Stimulated activated naive CD8-positive, alpha-beta T cell treated with anti-CD3 and anti-CD28 coated beads, Interleukin-15, Interleukin-2, amounts not matched to agents 100 U/mL and 50 U/mL, for 24 hours (primary cell): ENCODE measurements around the gene PRX.
A peak's percentile ranks its signal among the peaks of the same experiment; 100 is the strongest.
"Not testable (repeated sequence)": the region's sequence is repeated elsewhere in the genome, so short reads cannot be mapped to it uniquely, and the experiment has no call there.

Experiments
- ATAC-seq: fragments of 150-1000 bp; cut with Tn5 transposase; one replicate; pipeline ENCODE4 v1.10.0; 2021
- DNase-seq: peaks from one replicate; pipeline ENCODE4 v3.0.0; 2021

PRX gene

DNA sequence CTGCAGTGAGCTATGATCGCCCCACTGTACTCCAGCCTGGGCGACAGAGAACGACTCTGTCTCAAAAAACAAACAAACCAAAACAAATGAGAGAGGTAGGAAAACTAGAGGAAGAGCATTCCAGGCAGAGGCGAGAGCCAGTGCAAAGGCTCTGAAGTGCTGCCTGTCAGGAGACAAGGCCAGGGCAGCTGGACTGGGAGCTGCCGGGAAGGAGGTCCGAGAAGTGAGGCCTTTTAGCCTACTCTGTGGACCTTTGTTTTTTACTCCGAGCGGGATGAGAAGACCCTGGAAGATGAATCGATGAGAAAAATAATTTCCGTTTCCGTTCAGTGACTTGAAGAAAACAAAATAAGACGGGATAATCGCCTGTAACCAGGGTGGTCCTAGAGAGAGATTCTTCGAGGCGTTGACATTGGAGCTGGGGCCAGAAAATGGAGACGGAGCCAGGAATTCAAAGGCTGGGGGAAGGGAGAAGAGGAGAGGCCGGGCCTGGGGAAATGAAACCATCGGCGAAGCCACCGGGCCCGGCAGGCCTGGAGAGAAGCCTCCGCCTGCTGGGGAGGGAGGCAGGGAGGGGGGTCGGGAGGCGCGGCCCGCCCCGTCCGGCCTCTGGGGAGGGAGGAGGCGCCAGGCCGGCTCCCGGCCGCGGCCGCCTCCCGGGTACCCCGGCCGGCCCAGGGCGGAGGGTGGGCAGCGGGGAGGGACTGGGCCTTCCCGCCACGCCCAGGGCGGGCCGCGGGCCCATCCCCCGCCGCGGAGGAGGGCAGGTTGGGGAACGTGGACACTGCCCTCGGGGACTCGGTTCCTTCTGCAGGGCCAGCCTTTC lies 20.4 kb upstream of the PRX start:
- DNase-seq (peak; percentile 65), ATAC-seq (peak; percentile 78)

DNA sequence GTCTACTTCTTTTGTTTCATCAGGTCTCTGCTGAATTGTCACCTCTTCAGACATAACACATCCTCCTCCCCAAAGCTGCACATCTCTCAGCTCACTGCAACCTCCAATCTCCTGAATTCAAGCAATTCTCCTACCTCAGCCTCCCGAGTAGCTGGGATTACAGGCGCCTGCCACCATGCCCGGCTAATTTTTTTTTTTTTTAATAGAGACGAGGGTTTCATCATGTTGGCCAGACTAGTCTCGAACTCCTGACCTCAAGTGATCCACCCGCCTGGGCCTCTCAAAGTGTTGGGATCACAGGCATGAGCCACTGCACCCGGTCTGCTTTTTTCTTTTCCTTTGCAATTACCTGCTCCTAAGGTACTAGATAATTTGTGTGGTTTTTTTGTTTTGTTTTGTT lies 19.6 kb upstream of the PRX start:
- not testable (repeated sequence) for ATAC-seq, DNase-seq

DNA sequence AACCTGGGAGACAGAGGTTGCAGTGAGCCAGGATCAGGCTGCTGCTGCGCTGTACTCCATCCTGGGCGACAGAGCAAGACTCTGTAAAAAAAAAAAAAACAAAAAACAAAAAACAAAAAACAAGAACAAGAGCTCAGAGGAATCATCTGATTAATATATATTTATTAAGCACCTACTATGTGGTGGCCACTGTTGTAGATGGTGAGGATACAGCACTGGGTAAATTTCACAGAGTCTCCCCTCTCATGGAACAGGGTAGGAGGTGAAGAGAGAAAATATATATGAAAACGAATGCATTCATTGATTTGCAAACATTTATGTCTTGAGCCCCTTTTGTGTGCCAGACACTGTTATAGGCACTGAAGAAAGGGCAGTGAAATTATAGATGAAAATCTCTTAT lies 18.5 kb upstream of the PRX start:
- no peak for DNase-seq
- ATAC-seq = no peak

DNA sequence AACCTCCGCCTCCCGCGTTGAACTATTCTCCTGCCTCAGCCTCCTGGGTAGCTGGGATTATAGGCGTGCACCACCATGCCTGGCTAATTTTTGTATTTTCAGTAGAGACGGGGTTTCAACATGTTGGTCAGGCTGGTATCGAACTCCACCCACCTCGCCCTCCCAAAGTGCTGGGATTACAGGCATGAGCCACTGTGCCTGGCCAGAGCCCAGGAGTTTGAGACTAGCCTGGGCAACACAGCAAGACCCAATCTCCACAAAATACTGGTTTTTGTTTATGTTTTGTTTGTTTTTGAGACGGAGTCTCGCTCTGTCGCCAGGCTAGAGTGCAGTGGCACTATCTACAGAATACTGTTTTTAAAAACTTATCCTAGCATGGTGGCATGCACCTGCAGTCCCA lies 17.1 kb upstream of the PRX start:
- DNase-seq, ATAC-seq: not testable (repeated sequence)

DNA sequence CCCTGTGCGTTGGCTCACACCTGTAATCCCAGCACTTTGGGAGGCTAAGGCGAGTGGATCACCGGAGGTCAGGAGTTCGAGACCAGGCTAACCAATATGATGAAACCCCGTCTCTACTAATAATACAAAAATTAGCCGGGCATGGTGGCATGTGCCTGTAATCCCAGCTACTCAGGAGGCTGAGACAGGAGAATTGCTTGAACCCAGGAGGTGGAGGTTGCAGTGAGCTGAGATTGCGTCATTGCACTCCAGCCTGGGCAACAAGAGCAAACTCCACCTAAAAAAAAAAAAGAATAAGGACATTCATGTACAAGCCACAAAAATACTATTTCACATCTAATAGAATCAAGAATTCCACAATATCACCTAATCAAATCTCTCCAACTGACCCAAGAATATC lies 15.0 kb upstream of the PRX start:
- DNase-seq, ATAC-seq: not testable (repeated sequence)

DNA sequence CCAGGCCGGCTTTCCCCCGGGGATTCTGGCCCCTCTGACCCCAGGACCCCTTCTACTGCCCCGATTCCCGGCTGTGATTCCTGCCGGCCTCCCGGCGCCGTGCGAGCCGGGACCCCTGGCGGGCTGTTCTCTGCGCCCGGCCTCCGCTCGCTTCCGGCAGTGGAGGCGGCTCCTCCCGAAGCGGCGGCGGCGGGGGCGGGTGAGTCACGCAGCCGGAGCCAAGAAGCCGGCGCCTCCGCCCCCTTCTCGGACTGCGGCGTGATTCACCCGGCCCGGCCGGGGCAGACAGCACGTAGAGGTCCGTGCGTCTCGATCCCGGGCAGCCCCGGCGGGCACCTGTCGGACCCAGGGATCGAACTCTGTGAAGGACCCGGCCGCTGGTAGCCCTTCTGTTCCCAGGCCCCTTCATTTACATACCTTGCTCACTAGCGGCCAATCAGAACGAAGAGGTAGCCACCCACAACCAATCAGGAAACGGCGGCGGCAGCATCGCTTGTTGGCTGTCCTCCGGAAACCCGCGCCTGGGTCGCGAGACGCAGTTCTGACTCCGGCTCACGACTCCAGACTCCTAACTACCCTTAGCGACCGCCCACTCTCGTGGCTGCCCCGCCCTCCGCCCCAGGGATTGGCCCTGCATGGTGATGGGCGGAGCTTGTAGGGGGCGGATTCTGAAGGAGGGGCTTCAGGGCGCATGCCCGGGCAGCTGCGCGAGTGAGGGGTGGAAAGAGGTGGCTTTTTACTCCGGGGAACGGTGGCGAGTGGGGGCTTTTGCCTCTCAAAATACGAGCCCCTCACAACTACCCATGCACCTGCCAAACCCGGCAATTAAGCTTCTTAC lies 12.5 kb upstream of the PRX start, which contains the start of gene SERTAD1:
SERTAD1 (minus strand) TSS at position 543 of the 838 bp plus-strand sequence. CDS start 2,446 bp downstream, outside the sequence.
- DNase-seq (peak; percentile 100), ATAC-seq (peak; percentile 90)

DNA sequence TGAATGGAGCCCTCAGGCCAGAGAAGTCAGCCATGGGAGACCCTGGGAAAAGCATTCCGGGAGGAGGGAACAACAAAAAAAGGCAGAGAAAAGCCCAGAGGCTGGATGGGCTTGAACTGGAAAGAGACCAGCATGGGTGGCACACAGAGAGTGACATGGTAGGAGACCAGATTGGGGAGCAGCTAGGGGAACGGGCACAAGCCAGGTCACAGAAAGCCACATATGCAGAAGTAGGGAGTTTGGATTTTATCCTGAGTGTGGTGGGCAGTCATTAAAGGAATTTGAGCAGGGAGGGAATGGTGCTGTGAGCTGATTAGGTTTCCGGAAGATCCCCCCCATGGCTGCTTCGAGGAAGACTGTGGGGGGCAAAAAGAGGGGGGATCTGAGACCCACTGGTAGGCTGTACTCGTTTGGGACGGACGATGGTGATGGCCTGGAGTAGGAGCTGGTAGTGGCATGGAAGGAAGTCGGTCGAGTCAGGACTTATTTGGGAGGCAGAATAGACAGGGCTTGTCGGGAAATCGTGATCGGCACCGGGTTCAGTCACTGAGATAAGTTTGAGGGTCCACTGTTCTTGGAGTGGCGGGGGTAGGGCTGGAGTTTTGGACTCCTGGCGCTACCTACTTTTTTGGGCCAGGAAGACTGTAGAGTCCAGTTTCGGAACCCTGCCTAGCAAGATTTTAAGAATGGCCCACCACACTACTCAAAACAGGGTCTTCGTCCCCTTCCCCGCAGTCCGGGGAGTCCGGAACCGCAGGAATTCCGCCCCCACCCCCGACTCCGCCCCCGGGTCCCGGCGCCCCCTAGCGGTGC lies 11.7 kb upstream of the PRX start:
- DNase-seq = peak; percentile 26
- ATAC-seq = no peak

DNA sequence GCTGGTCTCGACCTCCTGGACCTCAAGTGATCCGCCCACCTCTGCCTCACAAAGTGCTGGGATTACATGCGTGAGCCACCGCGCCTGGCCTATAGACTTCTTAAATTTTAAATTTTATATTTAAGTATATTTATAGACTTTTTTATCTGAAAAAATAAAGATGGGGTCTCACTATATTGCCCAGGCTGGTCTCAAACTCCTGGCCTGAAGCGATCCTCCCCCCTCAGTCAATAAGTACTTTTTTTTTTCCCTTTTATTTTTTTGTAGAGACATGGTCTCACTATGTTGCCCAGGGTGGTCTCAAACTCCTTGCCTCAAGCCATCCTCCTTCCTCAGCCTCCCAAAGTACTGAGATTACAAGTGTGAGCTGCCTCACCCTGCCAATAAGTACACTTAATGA lies 10.8 kb upstream of the PRX start:
- DNase-seq = no peak
- ATAC-seq = no peak

DNA sequence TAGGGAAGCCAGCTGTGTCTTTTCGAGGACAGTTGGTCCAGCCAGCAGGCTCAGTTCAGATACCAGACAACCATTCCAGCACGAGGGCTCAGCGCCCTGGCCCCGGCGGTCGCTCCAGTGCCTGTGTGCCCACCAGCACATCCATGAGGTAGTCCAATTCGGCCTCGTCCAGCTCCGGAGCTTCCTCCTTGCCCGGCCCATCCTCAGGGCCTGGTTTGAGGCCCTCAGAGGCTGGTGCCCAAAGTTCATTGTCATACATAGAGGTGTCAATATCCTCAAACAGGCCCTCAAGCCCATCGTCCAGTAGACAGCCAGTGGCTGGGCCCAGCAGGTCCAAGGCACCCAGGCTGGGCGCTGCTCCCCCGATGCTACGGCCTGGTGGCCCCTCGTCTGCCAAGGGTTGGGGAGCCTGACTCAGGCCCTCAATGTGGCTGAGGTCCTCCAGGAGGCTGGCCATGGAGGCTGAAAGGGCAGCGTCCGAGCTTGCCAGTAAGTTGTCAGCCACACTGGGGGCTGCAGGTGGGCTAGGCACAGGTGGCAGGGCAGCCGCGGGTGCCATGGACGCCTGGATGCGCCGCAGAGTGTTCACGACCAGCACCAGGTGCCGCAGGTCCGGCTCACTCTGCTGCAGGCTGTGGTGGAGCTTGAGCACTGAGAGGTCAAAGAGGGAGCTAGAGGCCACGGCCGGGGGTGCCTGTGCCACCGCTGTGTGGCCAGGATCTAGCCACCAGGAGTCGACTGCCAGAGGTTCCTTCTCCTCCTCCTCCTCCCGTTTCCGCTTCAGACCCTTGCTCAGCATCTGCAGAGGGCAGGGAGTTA lies 9.8 kb upstream of the PRX start:
- DNase-seq (no peak), ATAC-seq (no peak)

DNA sequence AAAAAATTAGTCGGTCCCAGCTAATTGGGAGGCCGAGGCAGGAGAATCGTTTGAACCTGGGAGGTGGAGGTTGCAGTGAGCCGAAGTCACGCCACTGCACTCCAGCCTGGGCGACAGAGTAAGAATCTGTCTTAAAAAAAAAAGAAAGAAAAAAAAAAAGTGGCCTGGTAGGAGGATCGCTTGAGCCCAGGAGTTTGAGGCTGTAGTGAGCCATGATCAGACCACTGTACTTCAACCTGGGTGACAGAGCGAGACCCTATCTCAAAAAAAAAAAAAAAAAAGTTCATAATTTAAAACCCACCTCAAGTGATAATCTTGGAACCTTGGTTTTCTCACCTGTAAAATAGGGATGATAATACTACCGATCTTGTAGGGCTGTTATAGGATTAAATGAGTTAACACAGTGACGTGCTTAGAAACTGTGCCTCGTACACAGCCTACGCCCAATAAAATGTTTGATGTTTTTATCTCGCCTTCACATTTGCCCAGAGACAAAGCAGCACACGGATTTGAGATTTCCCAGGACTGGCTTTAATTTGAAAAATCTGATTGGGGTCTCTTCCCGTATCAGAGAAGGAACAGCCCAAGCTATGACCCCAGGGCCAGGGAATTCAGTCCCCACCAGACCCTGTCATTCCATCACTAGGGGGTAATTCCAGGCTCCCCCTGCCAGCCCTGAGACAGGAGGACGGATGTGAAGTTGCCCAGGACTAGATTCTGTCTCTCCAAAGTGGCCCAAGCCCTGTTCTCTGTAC lies 9.0 kb upstream of the PRX start:
- DNase-seq = no peak
- no peak for ATAC-seq

DNA sequence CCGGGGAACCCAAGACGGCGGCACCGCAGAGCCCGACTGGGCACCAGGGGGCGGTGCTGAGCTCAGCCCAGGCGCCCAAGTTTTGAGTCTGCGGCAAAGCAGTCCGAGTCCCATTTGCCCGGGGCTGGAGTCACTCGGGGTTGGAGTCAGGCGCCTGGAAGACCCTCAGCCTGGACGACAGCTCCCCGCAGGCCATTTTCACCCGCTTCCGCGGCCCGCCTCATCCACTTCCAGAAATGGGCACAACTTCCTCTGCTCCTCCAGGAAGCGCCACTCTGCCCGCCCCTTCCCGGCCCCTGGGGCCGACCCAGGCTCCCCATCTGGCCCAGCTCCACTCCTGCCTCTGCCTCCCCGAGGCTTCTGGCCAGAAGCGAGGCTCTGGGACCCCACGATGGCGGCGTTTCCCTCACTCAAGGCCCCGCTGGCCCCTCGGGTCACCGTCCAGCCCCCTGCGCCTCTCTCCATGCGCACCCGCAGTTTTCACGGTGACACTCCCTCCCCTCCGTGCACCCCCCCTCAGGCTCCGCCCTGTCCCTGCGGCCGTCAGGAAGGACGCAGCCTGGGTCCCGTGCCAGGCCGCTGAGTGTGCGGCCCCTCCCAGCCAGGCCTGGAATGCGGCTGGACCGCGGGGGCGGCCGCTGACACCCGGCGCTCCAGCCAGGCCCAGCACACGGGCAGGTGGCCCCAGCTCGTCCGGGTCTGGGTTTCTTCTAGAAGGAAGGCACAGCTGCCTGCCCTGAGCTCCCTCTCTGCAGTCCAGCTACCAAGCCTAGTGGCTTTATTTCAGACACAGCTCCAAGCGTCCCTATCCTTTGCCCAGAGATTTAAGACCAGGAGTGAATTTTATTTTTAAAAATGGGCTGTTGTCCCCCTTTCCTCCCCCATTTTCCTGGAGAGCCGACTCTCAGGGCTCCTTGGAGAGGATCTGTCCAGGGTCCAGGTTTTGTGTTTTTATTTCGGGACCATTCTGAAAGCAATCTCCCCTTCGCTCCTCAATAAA lies 7.9 kb upstream of the PRX start:
- ATAC-seq (peak; percentile 47), DNase-seq (peak; percentile 84)

DNA sequence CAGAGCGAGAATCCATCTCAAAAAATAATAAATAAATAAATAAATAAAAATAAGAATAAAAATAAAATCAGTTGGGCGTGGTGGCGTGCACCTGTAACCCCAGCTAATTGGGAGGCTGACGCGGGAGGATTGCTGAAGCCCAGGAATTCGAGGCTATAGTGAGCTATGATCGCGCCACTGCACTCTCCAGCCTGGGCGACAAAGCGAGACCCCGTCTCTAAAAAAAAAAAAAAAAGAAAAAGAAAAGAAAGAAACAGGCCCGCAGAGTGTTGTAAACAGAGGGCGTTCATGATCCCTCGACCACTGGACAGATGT lies 7.2 kb upstream of the PRX start:
- no peak for DNase-seq
- ATAC-seq = no peak

DNA sequence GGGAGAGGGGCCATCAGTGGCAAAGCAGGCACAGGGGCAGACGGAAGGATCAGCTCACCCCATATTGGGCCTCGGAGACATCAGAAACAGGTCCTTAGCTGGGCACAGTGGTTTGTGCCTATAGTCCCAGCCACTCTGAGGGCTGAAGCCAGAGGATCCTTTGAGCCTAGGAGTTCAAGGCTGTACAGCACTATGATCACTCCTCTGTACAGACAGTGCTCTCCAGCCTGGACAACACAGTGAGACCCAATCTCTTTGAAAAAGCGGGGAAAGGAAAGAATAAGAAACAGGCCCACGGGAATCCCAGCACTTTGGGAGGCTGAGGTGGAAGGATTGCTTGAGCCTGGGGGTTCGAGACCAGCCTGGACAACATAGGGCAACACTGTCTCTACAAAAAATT lies 6.6 kb upstream of the PRX start:
- DNase-seq (no peak), ATAC-seq (no peak)

DNA sequence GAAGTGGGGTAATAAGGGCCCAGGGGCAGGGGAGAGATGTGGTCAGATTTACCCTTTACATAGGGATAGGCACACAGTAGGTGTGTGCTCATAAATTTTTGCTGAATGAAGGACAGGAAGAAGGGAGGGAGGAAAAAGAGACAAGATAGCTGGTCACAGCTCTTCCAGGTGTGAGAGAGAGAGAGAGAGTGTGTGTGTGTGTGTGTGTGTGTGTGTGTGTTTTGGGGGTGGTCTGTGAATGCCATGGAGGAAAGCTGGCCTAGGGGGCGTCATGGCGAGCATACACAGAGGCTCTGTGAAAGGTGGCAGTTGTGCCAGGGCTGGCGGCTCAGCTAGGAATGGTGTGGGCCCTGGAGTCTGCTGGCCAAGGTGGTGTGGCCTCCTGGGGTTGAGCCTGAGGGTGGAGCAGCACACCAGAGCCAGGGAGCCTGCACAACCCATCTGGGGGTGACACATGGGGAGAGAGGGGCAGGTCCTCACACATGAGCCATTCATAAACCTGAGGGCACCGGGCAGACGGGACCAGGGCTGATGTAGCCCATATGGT lies 6.0 kb upstream of the PRX start:
- DNase-seq (no peak), ATAC-seq (no peak)

DNA sequence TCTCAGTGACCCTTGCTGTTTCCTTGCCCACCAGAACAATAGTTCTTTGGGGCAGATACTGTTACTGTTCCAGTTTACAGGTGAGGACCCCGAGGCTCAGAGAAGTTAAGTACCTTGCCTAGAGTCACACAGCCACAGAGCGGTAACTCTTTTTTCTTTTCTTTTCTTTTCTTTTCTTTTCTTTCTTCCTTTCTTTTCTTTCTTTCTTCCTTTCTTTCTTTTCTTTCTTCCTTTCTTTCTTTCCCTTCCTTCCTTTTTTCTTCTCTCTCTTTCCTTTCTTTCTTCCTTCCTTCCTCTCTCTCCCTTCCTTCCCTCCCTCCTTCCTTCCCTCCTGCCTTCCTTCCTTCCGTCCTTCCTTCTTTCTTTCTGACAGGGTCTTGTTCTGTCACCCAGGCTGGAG lies 4.9 kb upstream of the PRX start:
- DNase-seq (no peak), ATAC-seq (no peak)

DNA sequence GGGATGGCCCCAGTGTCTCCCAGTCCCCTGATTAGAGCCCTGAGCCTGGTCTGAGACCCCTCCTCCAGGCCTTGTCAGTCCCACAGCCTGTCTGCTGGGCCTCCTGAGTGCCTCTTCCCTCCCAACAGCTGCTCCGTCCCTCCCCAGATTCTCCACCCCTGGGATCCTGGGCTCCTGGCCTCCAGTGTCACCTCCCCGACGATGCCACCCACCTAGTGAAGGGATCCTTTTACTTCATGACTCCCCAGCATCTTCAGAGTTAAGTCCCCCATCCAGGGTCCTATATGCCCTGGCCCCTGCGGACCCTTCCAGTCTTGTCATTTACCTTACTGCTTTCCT lies 4.4 kb upstream of the PRX start:
- no peak for ATAC-seq
- DNase-seq = no peak

DNA sequence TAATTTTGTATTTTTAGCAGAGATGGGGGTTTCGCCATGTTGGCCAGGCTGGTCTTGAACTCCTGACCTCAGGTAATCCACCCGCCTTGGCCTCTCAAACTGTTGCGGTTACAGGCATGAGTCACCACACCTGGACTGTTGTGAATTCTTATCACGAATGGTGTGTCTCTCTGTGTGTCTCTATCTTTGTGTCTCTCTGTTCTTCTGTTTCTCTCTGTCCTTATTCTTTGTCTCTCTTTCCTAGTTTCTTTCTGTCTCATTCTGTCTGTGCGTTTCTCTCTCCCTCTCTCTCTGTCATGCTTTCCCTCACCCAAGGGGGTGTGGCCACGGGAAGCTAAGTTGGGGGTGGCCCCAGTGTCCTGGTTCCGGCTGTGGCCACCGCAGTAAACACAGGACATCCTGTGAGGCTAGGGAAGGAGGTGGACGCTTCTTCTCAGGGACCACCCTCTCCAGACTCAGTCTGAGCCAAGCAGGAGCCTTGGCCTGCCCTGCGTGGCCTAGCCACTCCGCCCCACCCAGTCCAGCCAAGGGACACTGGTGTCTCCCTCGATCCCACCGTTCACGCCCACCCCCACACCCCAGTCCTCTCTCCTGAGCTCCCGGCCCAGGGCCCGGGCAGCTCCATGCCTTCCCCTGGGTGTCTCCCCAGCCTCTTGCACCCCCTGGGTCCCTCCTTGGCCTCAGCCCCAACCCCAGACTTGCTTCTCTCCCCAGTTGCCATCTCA lies 3.9 kb upstream of the PRX start:
- ATAC-seq = no peak

DNA sequence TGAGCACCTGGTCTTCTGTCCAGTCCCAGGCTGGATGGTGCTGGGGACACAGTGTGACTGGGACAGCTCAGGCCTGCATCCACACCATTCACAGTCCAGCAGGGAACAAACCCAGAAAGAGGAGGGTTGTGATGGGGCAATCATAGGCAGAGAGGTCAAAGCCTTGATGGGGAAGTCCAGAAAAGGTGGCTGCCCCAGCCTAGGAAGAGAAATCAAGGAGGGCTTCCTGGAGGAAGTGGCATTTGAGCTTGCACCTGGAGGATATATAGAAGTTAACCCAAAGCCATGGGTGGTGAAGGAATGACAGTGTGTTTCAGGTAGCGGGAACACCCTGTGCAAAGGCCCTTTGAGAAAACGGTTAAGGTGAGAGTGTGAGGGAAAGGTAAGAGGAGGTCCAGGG lies 2.6 kb upstream of the PRX start:
- no peak for DNase-seq
- ATAC-seq = no peak

More for the DNA sequence above, 3.9 kb upstream of the PRX start:
- no peak for DNase-seq
